H1 (cell line): Measurements from ENCODE around the gene SETD1B. TPM values are rescaled to one million over a fixed set of nuclear protein-coding genes. Genes with fewer than 3 reads are reported as not detected.
A peak's percentile ranks its signal among the peaks of the same experiment; 100 is the strongest.

Source experiments
- CTCF ChIA-PET: fragments of 300-600 bp; sonication (Branson Sonifier 250); formaldehyde crosslinking; loops from one replicate; lab custom pipeline; 2021; ENCODE audit not compliant: partially characterized antibody; lab: Charles Lee
- POLR2A ChIA-PET: fragments of 300-600 bp; sonication (Branson Sonifier 250); formaldehyde crosslinking; loops from one replicate; lab custom pipeline; 2021; ENCODE audit warnings: inconsistent platforms; ENCODE audit not compliant: partially characterized antibody; lab: Charles Lee
- DNase-seq, 2 experiments: peaks; one replicate each; pipeline versions ENCODE4 v3.0.0 to v3.0.0-alpha.2; 2010 to 2022; ENCODE audit warnings: low spot score in 2 of 2, low read depth in 1 of 2, mixed read lengths in 1 of 2
- FAIRE-seq: peaks from 2 replicates; lab custom pipeline; 2011; peaks lifted over from hg19 to GRCh38; lab: Jason Lieb, UNC
- H2AFZ ChIP-seq: 2 replicates; pipeline ENCODE4 v1.8.1; 2012; ENCODE audit warnings: low read length, inconsistent platforms
- H2AK5ac ChIP-seq: 2 replicates; pipeline ENCODE4 v1.6.1; 2013; ENCODE audit warnings: low read depth, low read length
- H2BK120ac ChIP-seq: replicated peaks from 2 replicates; pipeline ENCODE3; 2013; ENCODE audit warnings: low read depth, low read length, inconsistent platforms
- H2BK12ac ChIP-seq: 2 replicates; pipeline ENCODE4 v1.6.1; 2013; ENCODE audit warnings: low read depth, low read length
- H2BK15ac ChIP-seq: 2 replicates; pipeline ENCODE4 v1.6.1; 2013; ENCODE audit warnings: low read length
- H2BK20ac ChIP-seq: 2 replicates; pipeline ENCODE4 v1.6.1; 2013; ENCODE audit warnings: low read length
- H2BK5ac ChIP-seq: 2 replicates; pipeline ENCODE4 v1.6.1; 2013; ENCODE audit warnings: low read depth, low read length
- H3K14ac ChIP-seq: 2 replicates; pipeline ENCODE4 v1.6.1; 2013; ENCODE audit warnings: inconsistent platforms; ENCODE audit not compliant: insufficient read length
- H3K18ac ChIP-seq: 2 replicates; pipeline ENCODE4 v1.6.1; 2013; ENCODE audit warnings: low read length; ENCODE audit errors: extremely low read depth
- H3K23ac ChIP-seq: 2 replicates; pipeline ENCODE4 v1.6.1; 2013; ENCODE audit warnings: inconsistent platforms; ENCODE audit not compliant: insufficient read length
- H3K23me2 ChIP-seq: 2 replicates; pipeline ENCODE4 v1.6.1; 2013; ENCODE audit warnings: low read depth, low read length
- H3K27ac ChIP-seq: 2 replicates; pipeline ENCODE4 v1.6.1; 2011; ENCODE audit warnings: low read depth, low read length, inconsistent platforms
- H3K27me3 ChIP-seq, 4 experiments: replicated peaks in 1 of 4; 1 replicate in 1 of 4; 2 replicates in 3 of 4; pipeline versions ENCODE4 v1.6.1 to v1.8.1; 2011 to 2013; ENCODE audit warnings: low read length in 3 of 4, mild to moderate bottlenecking in 3 of 4, inconsistent platforms in 2 of 4, mixed read lengths in 2 of 4, moderate library complexity in 1 of 4; ENCODE audit not compliant: control insufficient read depth in 3 of 4, insufficient read depth in 3 of 4; ENCODE audit errors: extremely low read depth in 1 of 4
- H3K36me3 ChIP-seq, 4 experiments: 2 replicates each; pipeline versions ENCODE4 v1.6.1 to v1.8.1; 2011 to 2013; ENCODE audit warnings: mild to moderate bottlenecking in 4 of 4, low read length in 3 of 4, moderate library complexity in 2 of 4, control low read depth in 1 of 4, inconsistent platforms in 1 of 4; ENCODE audit not compliant: insufficient read depth in 4 of 4, control insufficient read depth in 2 of 4
- H3K4ac ChIP-seq: replicated peaks from 2 replicates; pipeline ENCODE3; 2013; ENCODE audit warnings: low read length, low read depth, mixed read lengths, inconsistent platforms; ENCODE audit not compliant: insufficient read length
- H3K4me1 ChIP-seq, 4 experiments: replicated peaks in 1 of 4; 1 replicate in 1 of 4; 2 replicates in 3 of 4; pipeline versions ENCODE4 v1.6.1 to v1.8.1; 2011 to 2013; ENCODE audit warnings: low read length in 3 of 4, inconsistent platforms in 2 of 4, mixed read lengths in 1 of 4; ENCODE audit not compliant: insufficient read depth in 4 of 4, control insufficient read depth in 3 of 4
- H3K4me2 ChIP-seq, 2 experiments: 2 replicates each; pipeline versions ENCODE4 v1.6.1 to v1.8.1; 2011 to 2013; ENCODE audit warnings: low read depth in 2 of 2, low read length in 2 of 2, control low read depth in 1 of 2, inconsistent platforms in 1 of 2, mild to moderate bottlenecking in 1 of 2; ENCODE audit not compliant: insufficient read depth in 1 of 2
- H3K4me3 ChIP-seq, 4 experiments: fragments of 200-600, 300-600 bp in 1 of 4; sonication (generic), shearing (Covaris generic), sonication (Bioruptor Twin) in 1 of 4; 2 replicates each; pipeline versions ENCODE4 v1.5.1 to v1.8.1; 2011 to 2016; ENCODE audit warnings: low read length in 4 of 4, low read depth in 3 of 4, control low read depth in 2 of 4, inconsistent platforms in 2 of 4, mild to moderate bottlenecking in 2 of 4, mixed read lengths in 1 of 4, moderate library complexity in 1 of 4; ENCODE audit not compliant: insufficient read depth in 2 of 4; ENCODE audit errors: extremely low read depth in 1 of 4
- H3K56ac ChIP-seq: replicated peaks from 2 replicates; pipeline ENCODE3; 2013; ENCODE audit warnings: low read depth, mild to moderate bottlenecking, mixed read lengths, low read length, inconsistent platforms; ENCODE audit not compliant: insufficient read length
- H3K79me1 ChIP-seq: 2 replicates; pipeline ENCODE4 v1.6.1; 2013; ENCODE audit warnings: low read depth, low read length, control low read depth
- H3K79me2 ChIP-seq, 2 experiments: 2 replicates each; pipeline versions ENCODE4 v1.6.1 to v1.8.1; 2012 to 2013; ENCODE audit warnings: low read length in 2 of 2, mild to moderate bottlenecking in 2 of 2, inconsistent platforms in 1 of 2; ENCODE audit not compliant: insufficient read depth in 2 of 2, control insufficient read depth in 1 of 2
- H3K9ac ChIP-seq, 4 experiments: replicated peaks in 1 of 4; 1 replicate in 1 of 4; 2 replicates in 3 of 4; pipeline versions ENCODE4 v1.6.1 to v1.8.1; 2011 to 2013; ENCODE audit warnings: low read depth in 3 of 4, low read length in 3 of 4, control low read depth in 2 of 4, mild to moderate bottlenecking in 2 of 4, moderate library complexity in 2 of 4, inconsistent platforms in 1 of 4; ENCODE audit errors: extremely low read depth in 1 of 4
- H3K9me3 ChIP-seq, 2 experiments: 2 replicates each; pipeline versions ENCODE4 v1.6.1 to v1.8.1; 2012 to 2013; ENCODE audit warnings: mild to moderate bottlenecking in 2 of 2, moderate library complexity in 2 of 2, control low read depth in 1 of 2, inconsistent platforms in 1 of 2, low read depth in 1 of 2, low read length in 1 of 2, mixed read lengths in 1 of 2; ENCODE audit not compliant: insufficient read depth in 2 of 2
- H4K20me1 ChIP-seq, 2 experiments: replicated peaks in 1 of 2; 2 replicates each; pipeline versions ENCODE3 to v1.8.1; 2011 to 2013; ENCODE audit warnings: inconsistent platforms in 2 of 2, low read length in 2 of 2, mild to moderate bottlenecking in 1 of 2; ENCODE audit not compliant: insufficient read depth in 2 of 2, control insufficient read depth in 1 of 2
- H4K5ac ChIP-seq: 2 replicates; pipeline ENCODE4 v1.6.1; 2013; ENCODE audit warnings: low read length, low read depth, mixed read lengths, inconsistent platforms; ENCODE audit not compliant: insufficient read length
- H4K8ac ChIP-seq: 2 replicates; pipeline ENCODE4 v1.8.0; 2013; ENCODE audit warnings: mild to moderate bottlenecking, moderate library complexity, low read length, inconsistent platforms; ENCODE audit not compliant: insufficient read depth; ENCODE audit errors: extremely low read depth
- H4K91ac ChIP-seq: replicated peaks from 2 replicates; pipeline ENCODE3; 2013; ENCODE audit warnings: low read length, mixed read lengths, inconsistent platforms; ENCODE audit not compliant: insufficient read length
- BRCA1 ChIP-seq: IDR thresholded peaks from 2 replicates; pipeline ENCODE4 v1.6.1; 2012; ENCODE audit warnings: low read depth, low read length, improper control_type of control experiment
- CEBPB ChIP-seq: IDR thresholded peaks from 2 replicates; pipeline ENCODE4 v1.6.1; 2012; ENCODE audit warnings: low read depth, low read length
- CHD2 ChIP-seq: IDR thresholded peaks from 2 replicates; pipeline ENCODE4 v1.6.1; 2012; ENCODE audit warnings: low read length, improper control_type of control experiment
- CREB1 ChIP-seq: IDR thresholded peaks from 2 replicates; pipeline ENCODE4 v1.6.1; 2012; ENCODE audit warnings: inconsistent platforms
- EGR1 ChIP-seq: IDR thresholded peaks from 2 replicates; pipeline ENCODE4 v1.6.1; 2011; ENCODE audit warnings: low read depth, low read length, borderline replicate concordance
- EZH2 ChIP-seq: fragments of 200-600 bp; sonication (generic); IDR thresholded peaks from 2 replicates; pipeline ENCODE4 v1.7.1; 2012; ENCODE audit warnings: low read depth, mild to moderate bottlenecking, moderate library complexity, low read length, inconsistent platforms; ENCODE audit not compliant: severe bottlenecking
- MAX ChIP-seq: IDR thresholded peaks from 2 replicates; pipeline ENCODE4 v1.6.1; 2012; ENCODE audit warnings: inconsistent platforms
- NRF1 ChIP-seq: IDR thresholded peaks from 2 replicates; pipeline ENCODE4 v1.6.1; 2011; ENCODE audit warnings: mild to moderate bottlenecking, low read depth, low read length, improper control_type of control experiment
- POU5F1 ChIP-seq: IDR thresholded peaks from 2 replicates; pipeline ENCODE4 v1.6.1; 2011; ENCODE audit warnings: low read depth, mild to moderate bottlenecking, low read length, moderate library complexity
- RFX5 ChIP-seq: IDR thresholded peaks from 2 replicates; pipeline ENCODE4 v1.6.1; 2011; ENCODE audit warnings: low read depth, low read length, improper control_type of control experiment, borderline replicate concordance
- WGBS, 2 experiments: shearing (Covaris generic) in 1 of 2; methylation state at CpG; one replicate each; pipeline versions ENCODE4 v1.1.6 to v1.1.7; 2013 to 2015; ENCODE audit warnings: low lambda C conversion rate in 2 of 2, mixed read lengths in 2 of 2, inconsistent platforms in 1 of 2, low coverage in 1 of 2, missing lambda C conversion rate in 1 of 2; ENCODE audit not compliant: insufficient replicate concordance in 2 of 2, insufficient coverage in 1 of 2, insufficient read length in 1 of 2; ENCODE audit errors: extremely low coverage in 1 of 2, missing lambda C conversion rate in 1 of 2; 5-methylcytosine and 5-hydroxymethylcytosine counted together
- polyA plus RNA-seq, 7 experiments: library from polyadenylated mRNA; depleted of rRNA in 3 of 7; stranded (reverse) in 5 of 7; unstranded in 2 of 7; fragments of >200 nt in 5 of 7; fragments of 200-250 nt in 2 of 7; gene quantifications; 1 replicate in 5 of 7; 2 replicates in 1 of 7; 4 replicates in 1 of 7; pipeline versions ENCODE4 v1.2.1 to v1.2.3, GENCODE V29; 2011 to 2013; ENCODE audit warnings: missing spikeins in 2 of 7, mixed read lengths in 2 of 7
- total RNA-seq: library from RNA; stranded (reverse); fragmentation: NEBNext Ultra II Directional; extraction: Animal tissue kit (Norgen Biotek cat#: 25700); gene quantifications from 2 replicates; pipeline ENCODE4 v1.2.1, GENCODE V29; 2021
- TF ChIP-seq, protein P1 (sequence below): IDR thresholded peaks from 2 replicates; pipeline ENCODE4 v1.6.1; 2011; ENCODE audit warnings: low read length, improper control_type of control experiment

Gene SETD1B
- total and polyA plus RNA-seq, 2 of the 8 experiments (the other 6 are each of a cell fraction or from before 2014, with no cell fraction given) = 1.3 to 17.7 TPM

DNA sequence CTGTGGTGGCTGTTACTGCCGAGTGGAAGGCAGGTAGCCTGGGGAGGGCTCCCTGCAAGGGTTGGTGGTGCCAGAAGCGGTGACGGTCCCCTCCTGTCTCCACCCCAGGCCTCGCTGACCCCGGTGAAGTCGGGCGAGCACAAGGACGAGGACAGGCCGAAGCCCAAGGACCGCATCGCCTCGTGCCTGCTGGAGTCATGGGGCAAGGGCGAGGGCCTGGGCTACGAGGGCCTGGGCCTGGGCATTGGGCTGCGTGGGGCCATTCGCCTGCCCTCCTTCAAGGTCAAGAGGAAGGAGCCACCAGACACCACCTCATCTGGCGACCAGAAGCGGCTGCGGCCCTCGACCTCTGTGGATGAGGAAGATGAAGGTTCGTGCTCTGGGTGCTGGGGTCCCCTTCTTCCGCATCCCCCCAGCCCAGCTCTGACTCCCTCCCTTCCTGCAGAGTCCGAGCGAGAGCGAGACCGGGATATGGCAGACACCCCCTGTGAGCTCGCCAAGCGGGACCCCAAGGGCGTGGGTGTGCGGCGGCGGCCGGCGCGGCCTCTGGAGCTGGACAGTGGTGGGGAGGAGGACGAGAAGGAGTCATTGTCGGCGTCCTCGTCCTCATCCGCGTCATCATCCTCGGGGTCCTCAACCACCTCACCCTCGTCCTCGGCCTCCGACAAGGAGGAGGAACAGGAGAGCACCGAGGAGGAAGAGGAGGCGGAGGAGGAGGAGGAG, 13.3 kb downstream of the SETD1B start:
- H3K4me2 ChIP-seq = no peak overlapping the region
- H3K36me3 ChIP-seq = peaks cover 8 to 37% (median 24%) of the 10 kb centered on the region in 4 experiments
- no peak overlapping the region for H2AFZ ChIP-seq
- POLR2A ChIA-PET = interaction anchor here (0.6 to 2.4 kb wide), 6 partner anchors 11 to 141 kb away, joined by 3 to 12 read pairs (median 7); no protein-coding TSS in a partner anchor
- DNase-seq (no peak), FAIRE-seq (no peak)
- no peak overlapping the region for H3K56ac ChIP-seq
- H2BK20ac ChIP-seq = no peak overlapping the region
- H4K5ac ChIP-seq = no peak overlapping the region
- CTCF ChIA-PET = interaction anchor here (0.8 to 14.5 kb wide), 4 partner anchors 10 to 289 kb away, joined by 3 to 163 read pairs (median 13); partner anchors contain the start of gene RHOF
- H3K4ac ChIP-seq = no peak overlapping the region
- peaks cover 0 to 9% (median 0%) of the 10 kb centered on the region in 4 experiments; a peak in 3 of 7 replicates for H3K4me1 ChIP-seq
- no peaks in the 10 kb centered on the region for H3K9me3 ChIP-seq
- H3K4me3 ChIP-seq = no peak overlapping the region
- H2BK12ac ChIP-seq = no peak overlapping the region
- peaks cover 4% of the 10 kb centered on the region for H3K23me2 ChIP-seq
- WGBS, 2 experiments = 92% methylated on average over 40 of the region's 47 CpGs; no CpG with 5 or more reads in 1 of the 2 experiments
- H4K8ac ChIP-seq = peak overlapping the region; percentile 3; the same call in 1 of the 2 replicates
- no peak overlapping the region for H2BK15ac ChIP-seq
- H3K18ac ChIP-seq = no peak overlapping the region
- H3K9ac ChIP-seq = no peak overlapping the region
- H3K79me2 ChIP-seq = peaks cover 0 to 14% of the 10 kb centered on the region in 2 experiments; a peak in 2 of 4 replicates
- H2BK120ac ChIP-seq = no peak overlapping the region
- no peak overlapping the region for H3K27ac ChIP-seq
- H2BK5ac ChIP-seq = peak overlapping the region; percentile 13; the same call in 1 of the 2 replicates
- H4K20me1 ChIP-seq = peaks cover 0 to 16% of the 10 kb centered on the region in 2 experiments
- no peak overlapping the region for H3K14ac ChIP-seq
- no peak overlapping the region for H4K91ac ChIP-seq
- no peak overlapping the region for H2AK5ac ChIP-seq
- peaks cover 10% of the 10 kb centered on the region for H3K79me1 ChIP-seq
- no peak overlapping the region for H3K23ac ChIP-seq
- H3K27me3 ChIP-seq = no peaks in the 10 kb centered on the region
- TF ChIP-seq NRF1 (no peak), MAX (no peak), EZH2 (no peak), EGR1 (no peak), CEBPB (no peak), BRCA1 (no peak), CREB1 (no peak), RFX5 (no peak), CHD2 (no peak), POU5F1 (no peak)
- TF ChIP-seq, protein P1, sequence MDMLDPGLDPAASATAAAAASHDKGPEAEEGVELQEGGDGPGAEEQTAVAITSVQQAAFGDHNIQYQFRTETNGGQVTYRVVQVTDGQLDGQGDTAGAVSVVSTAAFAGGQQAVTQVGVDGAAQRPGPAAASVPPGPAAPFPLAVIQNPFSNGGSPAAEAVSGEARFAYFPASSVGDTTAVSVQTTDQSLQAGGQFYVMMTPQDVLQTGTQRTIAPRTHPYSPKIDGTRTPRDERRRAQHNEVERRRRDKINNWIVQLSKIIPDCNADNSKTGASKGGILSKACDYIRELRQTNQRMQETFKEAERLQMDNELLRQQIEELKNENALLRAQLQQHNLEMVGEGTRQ = no peak
